Lower leg skin (tissue), 3 donors: ENCODE results near the gene ZFP36L1.

ENCODE experiments used
- POLR2A ChIP-seq, 2 donors: fragments of 450-650 bp; IDR thresholded peaks; one replicate each; pipeline ENCODE4 v1.6.1; 2016 to 2017; ENCODE audit warnings: antibody characterized with exemption in 2 of 2, mild to moderate bottlenecking in 1 of 2, moderate library complexity in 1 of 2
- TF ChIP-seq, protein P1 (sequence below), 3 donors: fragments of 450-650 bp; IDR thresholded peaks; one replicate each; pipeline ENCODE4 v1.5.1; 2016; ENCODE audit warnings: antibody characterized with exemption in 3 of 3, mild to moderate bottlenecking in 3 of 3, moderate library complexity in 2 of 3

DNA sequence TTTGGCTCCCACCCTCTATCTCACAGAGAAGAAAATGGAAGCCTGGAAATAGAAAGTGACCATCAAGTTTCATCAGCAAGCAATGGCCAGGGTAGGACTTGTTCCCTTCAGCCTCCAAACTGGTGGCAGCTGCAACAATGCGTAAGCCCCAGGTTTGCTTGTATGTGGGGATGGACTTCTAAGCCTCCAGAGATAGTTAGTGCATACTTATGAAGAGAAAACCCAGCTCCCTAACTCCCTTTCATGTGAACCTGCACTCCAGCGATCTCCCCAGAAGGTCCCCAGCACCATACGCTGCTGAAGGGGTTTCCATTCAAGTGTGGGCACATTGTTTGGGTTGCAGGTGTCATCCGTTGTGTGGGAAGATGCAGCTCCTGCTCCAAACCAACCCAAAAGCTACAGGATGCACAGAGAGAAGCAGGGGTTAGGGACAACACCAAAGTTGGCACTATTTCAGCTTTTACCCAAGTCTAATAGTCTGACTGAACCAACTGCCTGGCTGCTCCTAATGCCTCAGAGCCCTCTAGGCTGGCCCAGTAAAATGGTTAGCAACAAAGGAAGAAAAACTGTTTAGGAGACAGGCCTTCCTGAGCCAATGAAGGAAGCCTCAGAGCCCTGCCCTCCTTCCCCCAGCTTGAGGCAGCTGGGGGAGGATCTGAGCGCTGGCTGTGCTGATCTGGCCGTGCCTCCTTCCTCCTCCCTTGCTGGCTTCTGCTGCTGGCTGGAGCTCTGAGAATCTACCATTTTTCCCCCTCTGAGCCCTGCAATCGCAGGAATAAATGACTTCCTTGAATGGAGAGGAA lies 12.3 kb downstream of the ZFP36L1 start:
- TF ChIP-seq POLR2A (IDR thresholded peaks at IDR 0.05) = no peak
- TF ChIP-seq, protein P1, sequence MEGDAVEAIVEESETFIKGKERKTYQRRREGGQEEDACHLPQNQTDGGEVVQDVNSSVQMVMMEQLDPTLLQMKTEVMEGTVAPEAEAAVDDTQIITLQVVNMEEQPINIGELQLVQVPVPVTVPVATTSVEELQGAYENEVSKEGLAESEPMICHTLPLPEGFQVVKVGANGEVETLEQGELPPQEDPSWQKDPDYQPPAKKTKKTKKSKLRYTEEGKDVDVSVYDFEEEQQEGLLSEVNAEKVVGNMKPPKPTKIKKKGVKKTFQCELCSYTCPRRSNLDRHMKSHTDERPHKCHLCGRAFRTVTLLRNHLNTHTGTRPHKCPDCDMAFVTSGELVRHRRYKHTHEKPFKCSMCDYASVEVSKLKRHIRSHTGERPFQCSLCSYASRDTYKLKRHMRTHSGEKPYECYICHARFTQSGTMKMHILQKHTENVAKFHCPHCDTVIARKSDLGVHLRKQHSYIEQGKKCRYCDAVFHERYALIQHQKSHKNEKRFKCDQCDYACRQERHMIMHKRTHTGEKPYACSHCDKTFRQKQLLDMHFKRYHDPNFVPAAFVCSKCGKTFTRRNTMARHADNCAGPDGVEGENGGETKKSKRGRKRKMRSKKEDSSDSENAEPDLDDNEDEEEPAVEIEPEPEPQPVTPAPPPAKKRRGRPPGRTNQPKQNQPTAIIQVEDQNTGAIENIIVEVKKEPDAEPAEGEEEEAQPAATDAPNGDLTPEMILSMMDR (IDR thresholded peaks at IDR 0.05) = no peak
